HG02798 (cell line): ENCODE results near the gene THRB.

Experiments
- ATAC-seq: cut with Tn5 transposase; IDR thresholded peaks from one replicate; pipeline ENCODE4 v1.9.1; 2021; ENCODE audit warnings: mild to moderate bottlenecking; ENCODE audit not compliant: unreplicated experiment, poor library complexity

THRB gene

DNA sequence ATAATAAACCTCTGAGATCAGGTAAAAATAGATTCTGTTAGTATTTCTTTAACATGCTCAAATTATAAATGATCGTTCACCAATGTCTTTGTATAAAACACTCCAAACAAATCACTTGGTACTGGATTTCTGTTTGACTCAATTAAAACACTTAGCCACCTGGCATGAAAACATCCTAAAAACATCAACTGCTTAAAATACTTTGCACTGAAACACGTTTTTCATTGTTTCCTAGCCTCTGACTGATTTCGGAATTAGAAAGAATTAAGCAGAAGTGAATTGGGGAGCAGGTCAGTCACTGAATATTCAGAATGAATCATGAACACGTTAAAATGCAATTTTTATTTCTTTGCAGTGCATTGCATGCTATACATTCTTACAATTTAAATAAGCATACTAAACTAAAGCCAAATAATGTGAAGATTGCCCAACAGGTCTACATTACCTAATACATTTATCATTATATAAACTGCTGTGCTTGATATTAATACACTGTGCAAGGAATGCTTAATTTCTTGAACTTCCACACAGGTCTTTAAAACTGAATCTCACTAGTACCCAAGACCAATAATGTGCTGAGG, 1.6 kb downstream of the THRB start:
- no peak for ATAC-seq

DNA sequence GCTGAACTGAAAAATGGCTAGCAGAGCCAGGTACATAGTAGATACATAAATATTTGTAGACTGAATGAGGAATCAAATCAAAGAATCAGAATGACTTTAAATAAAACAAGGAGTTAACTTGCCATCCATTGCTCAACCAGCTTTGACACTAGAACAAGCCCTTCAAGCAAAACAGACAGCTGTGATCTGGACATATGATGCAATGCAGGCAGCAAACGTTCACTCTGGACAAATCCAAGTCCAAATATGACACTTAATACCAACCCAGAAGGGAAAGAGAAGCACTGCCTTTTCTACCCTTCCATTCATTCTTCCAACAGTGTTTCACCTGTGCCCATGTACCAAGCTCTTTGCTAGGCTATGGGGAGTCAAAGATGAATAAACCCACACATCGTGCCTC, 4.5 kb downstream of the THRB start:
- ATAC-seq: no peak

DNA sequence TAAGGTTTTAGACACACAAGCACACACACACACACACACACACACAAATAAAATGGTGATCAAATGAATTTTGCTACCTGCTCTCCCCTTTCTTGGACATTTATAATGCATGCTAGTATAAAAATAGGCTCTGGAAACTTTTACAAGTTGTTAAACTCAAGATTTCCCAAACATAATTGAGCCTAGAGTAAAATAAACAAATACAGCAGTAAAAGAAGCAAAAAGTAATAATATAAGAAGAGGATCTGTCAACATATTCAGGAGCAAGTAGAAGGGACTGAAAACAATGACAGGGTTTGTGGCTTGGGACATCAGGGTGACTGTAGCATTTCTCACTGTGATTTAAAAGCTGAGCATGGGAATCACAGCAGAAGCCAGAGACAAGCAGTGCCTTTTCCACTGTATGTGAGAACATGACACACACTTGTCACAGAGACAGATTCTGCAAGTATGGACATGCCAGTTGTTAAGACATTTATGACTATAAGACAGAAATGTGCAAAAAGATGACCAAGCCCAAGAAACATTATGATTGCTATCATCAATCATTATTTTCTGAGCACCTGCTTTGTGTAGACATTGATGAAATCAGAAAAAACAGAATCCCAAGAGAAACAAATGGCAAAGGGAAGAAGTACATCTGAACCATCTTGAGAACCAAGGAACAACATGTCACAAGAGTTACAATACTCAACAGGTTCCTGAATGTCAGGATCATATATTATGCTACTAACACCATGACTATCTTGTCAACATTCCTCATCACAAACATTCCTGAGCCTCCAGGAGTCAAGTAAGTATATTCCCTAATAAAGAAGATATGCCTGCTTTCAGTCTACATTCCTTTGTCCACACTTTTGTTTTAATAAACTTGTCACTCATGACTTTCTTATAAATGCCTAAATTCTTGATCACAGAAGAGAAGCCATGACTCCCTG, 7.1 kb downstream of the THRB start:
- no peak for ATAC-seq

DNA sequence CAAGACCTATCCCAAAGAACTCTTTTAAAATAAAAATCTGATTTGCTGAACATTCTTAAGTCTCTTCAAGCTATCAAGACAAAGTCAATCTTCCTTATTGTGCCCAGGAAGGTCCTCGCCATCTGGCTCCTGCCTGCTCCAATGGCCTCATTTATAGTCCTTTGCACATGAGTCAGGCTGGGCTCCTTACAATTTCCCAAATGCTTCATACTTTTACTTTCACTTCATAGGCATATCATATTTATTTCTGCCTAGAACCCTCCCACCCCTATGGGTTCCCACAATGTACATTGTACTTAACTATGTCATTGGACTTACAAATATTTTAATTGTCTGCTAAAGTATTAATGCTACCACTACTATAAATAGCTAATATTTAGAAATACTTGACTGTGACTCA, 9.1 kb downstream of the THRB start:
- no peak for ATAC-seq

DNA sequence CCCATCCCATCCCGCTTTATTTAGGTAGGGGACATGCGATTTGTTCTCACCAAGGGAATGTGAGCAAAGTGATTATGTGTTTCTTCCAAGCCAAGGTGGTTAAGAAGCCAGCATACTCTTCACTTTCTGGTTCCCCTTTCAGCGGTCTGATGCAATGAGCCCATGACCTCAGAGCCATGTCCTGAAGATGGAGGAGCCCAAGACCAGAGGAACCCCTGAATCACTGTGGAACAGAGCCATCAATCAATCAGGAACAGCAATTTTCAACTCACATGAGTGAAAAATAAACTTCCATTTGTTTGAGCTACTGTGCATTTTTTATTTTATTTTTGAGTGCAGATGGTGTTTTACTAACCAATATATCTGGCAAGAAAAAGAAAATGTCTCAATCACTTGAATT, 10.8 kb downstream of the THRB start:
- no peak for ATAC-seq

DNA sequence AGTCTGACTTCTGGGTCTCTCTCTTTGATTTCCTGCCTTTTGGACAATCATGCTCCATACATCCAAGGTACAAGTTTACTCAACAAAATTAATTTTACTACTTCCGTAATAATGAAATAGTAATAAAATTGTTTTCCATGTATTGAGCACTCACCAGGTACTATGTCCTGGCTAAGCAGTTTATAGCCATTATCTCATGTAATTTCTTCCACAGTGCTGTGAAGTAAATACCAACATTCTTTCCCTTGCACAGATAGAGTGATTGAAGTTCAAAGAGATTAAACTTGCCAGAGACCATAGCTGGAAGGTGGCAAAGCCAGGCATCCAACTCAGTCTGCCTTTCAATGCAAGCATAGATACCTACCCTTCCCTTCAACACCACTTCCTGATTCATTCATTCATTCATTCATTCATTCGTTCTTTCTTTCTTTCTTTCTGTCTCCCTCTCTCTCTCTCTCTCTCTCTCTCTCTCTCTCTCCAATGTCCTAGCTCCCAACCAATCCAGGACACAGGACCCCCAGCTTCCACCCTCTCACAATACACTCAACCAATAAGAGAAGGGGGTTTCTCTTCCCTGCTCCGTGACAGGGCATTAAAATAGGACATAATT, 12.4 kb downstream of the THRB start:
- no peak for ATAC-seq

DNA sequence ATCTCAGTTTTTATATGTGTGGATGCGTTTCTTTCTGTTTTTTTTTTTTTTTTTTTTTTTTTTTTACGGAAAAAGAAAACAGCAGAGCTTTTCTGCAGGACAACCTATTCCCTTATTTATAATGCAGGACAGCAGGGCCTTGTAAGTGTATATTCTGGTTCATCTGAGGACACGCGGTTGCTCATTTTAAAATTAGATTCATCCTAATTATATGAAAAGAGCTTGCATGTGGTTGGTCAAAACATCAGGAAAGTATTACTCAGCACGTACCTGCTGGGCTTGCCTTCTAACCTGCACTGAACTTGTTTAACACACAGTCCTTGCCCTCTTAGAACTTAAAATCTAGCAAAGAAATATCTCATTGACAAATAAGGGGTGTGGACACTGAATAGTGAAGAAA, 13.5 kb downstream of the THRB start:
- no peak for ATAC-seq

DNA sequence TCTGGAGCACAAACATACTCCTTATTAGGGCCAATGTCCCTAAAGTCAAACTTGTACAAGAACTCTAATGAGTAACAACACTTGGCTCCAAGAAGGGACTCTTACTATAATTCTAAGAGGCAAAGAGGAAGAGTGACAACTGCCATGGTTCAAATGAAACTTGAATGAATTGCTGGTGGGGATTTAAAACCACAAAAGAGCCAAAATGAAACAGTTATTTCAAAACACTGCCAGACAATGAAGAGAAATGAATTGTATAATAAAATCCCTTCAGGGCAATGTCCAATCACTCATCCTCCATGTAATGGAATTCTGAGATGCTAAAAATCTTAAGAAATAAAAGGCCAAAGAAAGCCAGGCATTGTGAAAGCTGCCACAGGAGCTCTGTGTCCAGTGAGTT, 14.2 kb downstream of the THRB start:
- no peak for ATAC-seq

DNA sequence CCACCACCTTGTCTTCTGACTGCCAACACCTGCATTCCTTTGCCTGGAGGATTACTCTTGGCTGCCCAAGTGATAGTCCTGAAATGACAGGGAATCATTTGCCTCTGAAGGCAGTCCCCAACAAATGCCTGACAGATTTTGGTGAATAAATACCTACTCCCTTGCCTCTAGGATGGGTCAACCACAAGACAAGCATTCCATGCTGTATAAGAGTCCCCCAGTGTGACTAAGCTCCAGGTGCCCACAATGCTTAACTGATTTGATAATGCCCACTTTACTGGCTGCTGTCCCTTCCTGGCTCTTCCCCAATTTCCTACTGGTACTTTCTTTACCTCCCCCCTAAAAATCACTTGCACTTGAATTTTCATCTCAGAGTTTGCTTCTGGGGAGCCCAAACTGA, 14.8 kb downstream of the THRB start:
- ATAC-seq: no peak

DNA sequence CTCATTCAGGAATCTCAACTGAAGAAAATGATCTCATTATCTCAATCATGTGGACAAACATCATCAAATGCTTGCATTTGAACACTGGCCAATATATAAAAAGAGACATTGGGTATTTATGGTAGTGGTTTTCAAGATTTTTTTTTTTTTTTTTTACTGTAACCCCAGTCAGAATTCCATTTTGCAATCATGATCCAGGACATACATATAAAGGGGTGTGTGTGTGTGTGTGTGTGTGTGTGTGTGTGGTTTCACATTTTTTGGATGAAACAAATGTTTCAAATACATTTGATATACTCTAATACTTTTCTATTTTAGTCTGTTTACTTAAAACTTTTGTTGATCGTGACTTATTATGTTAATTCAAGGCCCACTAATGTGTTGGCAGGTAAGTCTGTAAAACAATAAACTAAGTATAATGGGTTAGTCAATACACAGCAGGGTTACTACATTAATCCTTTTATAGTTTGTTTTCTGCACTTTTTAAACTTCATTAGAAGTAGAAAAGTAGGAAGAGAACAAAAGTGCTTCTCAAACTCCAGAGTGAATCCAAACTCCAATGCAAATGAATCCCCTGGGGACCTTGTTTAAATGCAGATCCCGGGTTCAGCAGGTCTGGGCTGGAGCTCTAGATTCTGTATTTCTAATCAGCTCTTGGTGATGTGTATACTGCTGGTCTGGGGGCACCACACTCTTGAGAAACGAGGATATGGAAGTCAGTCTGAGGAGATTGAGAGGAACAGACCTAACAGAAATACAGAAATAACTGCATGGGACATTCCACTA, 17.6 kb downstream of the THRB start:
- ATAC-seq: no peak

DNA sequence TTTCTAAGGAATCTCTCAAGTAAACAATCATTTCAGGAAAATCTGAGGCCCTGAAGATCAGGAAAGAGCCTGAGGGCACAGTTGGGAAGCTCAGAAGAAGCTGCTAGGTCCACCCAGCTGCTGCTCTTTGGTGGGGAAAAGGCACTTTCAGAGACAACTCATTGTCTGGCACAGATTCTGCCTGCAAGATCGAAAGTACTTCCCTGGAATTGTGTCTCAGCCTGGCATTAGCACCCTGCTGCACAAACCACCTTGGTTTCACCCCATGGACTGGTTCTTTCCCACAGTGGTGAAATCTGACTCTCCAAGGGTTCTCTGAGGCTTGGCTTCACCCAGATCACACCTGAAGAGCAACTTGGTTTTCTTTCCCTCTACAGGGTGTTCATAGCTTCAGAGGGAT, 18.7 kb downstream of the THRB start:
- no peak for ATAC-seq

DNA sequence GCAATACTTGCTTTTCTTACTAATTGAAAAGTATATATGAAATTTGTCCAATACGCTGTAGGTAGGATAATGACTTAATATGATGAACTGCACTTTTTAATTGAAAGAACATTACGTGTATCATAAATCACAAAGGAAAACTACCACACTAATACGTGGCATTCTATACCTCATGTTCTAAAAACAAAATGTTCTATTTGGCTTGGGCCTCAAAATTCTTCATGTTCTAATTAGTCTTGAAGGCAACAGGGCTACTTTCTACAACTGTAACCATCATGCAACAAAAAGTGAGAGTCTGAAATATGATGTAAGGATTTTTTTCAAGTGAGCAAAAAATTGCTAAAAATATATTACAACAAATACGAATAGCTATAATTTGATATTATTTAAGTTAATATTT, 19.8 kb downstream of the THRB start:
- no peak for ATAC-seq

DNA sequence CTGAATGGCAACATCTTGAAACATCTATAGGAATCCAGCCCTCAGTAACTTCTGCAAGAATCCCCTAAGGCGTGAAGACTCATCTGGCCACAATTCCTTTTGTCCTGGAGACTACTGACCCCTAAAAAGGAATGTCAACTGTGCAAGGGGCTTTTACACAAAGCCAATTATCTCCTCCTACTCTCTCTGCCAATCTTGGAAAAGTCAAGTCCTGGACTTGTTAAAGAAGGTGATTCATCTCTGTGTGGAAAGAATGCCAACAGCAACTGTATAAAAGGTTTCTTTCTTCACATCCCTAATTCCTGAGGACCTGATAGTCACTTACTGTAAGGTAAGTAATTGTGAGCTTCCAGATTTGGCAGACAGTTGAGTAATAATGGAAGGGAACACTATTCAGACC, 22.3 kb downstream of the THRB start:
- ATAC-seq: no peak

DNA sequence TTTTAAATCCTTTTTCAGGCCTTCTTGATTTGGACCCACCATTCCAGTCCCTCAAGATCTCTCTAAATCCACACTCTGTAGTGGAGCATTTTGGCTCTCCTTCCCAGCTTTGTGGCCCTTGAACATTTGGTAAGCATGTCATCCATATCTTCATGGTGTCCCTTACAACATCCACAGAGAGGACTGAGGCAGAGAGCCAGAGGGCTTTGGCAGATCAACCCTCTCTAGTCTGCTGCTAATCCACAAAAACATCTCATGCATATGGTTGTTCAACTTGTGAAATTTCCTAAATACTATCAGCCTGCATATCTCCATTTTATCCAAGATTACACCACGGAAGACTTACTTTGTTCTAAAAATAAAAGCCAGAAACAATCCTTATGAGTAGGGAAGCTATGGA, 23.2 kb downstream of the THRB start:
- ATAC-seq: no peak

DNA sequence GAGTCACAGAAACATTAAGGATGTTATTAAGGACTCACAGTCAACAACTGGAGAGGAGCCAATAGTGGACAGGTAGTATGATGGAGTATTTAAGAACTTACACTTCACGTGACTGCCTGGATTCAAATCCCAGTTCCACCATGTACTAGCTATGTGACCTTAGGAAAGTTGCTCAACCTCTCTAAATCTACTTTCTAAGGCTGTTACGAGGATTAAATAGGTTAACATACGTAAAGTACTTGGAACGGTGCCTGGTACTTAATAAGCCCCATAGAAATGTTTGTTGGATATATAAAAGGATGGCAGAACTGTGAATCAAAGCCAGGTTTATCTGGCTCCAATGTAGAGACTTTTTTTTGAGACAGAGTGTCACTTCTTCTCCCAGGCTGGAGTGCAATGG, 24.4 kb downstream of the THRB start:
- ATAC-seq: no peak

DNA sequence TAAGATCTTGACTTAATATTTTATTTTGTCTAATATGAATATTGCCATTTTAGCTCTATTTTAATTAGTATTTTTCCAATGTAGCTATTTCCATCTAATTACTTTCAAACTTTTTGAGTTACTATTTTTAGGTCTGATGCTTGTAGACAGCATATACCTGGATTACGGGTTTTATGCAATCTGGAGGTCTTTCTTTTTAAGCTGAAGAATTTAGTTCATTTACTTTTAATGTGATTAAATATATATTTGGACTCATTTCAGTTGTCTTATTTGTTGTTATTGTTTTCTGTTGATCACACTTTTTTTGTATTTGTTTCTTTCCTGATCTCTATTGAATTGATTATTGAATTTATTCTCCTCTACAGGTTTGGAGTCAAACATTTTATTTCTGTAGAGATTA, 30.3 kb downstream of the THRB start:
- ATAC-seq: no peak

DNA sequence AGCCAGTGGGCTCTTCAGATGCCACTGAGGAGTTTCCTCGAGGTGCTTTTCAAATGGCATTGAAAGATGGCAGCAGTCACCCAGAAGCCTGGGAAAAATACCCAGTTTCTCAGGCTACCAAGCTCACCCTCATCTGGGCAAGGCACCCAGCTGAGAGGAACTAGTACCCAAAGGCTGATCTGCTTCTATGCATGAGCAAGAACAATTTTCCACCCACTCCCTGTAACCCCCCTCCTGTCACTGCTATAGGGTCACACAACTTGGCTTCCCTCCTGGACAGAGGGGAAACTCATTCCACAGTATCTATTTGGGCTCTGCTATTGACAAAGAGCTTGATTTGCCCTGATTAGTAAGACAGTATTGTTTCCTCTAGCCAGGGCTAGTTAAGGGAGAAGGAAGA, 31.9 kb downstream of the THRB start:
- no peak for ATAC-seq

DNA sequence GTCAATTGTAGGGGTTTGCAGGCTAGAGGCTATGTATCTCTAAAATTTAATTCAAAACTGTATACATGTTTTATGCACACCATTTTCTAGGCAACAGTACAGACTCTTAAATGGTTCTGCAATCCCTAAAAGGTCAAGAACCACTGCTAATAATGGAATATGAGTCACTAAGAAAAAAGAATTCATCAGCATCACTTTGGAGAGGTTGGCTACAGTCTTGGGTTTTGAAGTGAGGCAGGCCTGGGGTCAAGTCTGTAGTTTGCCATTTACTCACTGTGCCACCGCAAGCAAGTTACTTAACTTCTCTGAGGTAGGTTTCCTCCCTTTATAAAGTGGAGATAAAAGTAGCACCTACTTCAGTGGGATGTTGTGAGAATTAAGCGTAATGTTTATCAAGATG, 33.7 kb downstream of the THRB start:
- no peak for ATAC-seq

DNA sequence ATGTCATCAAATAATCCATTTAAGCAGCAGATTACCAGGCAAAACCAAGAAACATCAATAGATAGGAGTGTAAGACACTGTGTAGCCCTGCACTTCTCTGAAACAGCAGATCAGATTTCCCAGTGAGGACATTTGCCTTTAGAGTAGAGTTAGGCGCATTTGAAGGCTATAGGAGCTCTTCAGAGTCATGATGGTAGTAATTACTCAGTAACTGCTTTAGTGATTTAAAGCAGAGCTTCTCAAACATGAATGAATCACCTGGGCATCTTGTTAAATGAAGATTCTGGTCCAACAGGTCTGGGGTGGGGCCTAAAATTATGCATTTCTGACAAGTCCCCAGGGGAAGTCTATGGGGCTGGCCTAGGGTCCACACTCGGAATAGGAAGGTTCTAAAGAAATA, 36.9 kb downstream of the THRB start:
- ATAC-seq: no peak

DNA sequence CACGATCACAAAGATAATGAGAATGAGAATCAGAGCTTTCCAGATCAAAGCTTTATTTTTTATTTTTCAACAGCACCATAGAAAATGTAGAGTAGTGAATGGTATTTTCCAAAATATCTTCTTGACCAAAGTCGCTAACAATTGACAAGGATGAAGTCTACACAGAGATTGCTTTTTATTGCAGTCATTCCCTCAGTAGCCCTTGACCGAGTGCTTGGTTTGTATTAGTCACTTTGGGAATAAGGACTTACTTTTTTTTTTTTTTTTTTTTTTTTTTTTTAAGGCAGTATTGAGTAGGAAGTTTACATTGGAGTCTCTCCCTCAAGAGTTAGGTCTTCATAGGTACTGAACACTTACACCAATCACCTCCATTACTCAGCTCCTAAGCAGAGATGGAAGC, 39.8 kb downstream of the THRB start:
- no peak for ATAC-seq

DNA sequence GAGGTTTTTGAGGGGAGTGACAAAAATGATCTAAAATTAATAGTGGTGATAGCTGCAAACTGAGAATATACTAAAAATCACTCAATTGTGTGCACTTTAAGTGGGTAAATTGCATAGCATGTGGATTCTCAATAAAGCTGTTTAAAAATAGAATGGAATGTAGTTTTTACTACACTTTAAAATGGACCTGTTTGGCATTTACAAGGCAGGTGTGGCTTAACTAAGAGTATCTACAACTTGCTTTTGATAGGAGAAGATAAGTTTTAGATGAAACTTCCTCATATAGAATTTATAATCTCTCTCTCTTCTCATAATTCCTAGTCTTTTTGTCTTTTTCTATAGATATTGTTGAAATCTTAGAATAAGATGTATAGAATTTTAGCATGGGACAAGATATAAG, 40.3 kb downstream of the THRB start:
- no peak for ATAC-seq
